K562 (cell line): ENCODE results near the gene RSBN1L. TPM values are rescaled to one million over a fixed set of nuclear protein-coding genes. Genes with fewer than 3 reads are reported as not detected.

Experiments
- BRD9 ChIP-seq: fragments of 450-650 bp; IDR thresholded peaks from 2 replicates; pipeline ENCODE4 v1.6.1; 2018; ENCODE audit warnings: low read depth; ENCODE audit not compliant: partially characterized antibody
- CEBPG ChIP-seq, 3 experiments: fragments of 200-800 bp in 1 of 3; sonication (Bioruptor generic) in 1 of 3; sonication (generic) in 1 of 3; formaldehyde crosslinking in 1 of 3; IDR thresholded peaks in 2 of 3; conservative IDR thresholded peaks in 1 of 3; 2 replicates each; pipeline versions ENCODE4 v1.6.1 to v1.8.0; 2016 to 2022; ENCODE audit warnings: missing compliant biosample characterization in 2 of 3, missing genetic modification characterization in 2 of 3, mild to moderate bottlenecking in 1 of 3, missing genetic modification reagents in 1 of 3
- FOXA3 ChIP-seq, 2 experiments: fragments of 450-650 bp in 1 of 2; sonication (generic) in 1 of 2; formaldehyde crosslinking; IDR thresholded peaks in 1 of 2; conservative IDR thresholded peaks in 1 of 2; 2 replicates each; pipeline versions ENCODE4 v1.4.0 to v1.8.0; 2020 to 2022; ENCODE audit warnings: mild to moderate bottlenecking in 2 of 2, missing genetic modification reagents in 1 of 2
- FOXK2 ChIP-seq, 2 experiments: fragments of 450-650 bp; IDR thresholded peaks in 1 of 2; conservative IDR thresholded peaks in 1 of 2; 2 replicates each; pipeline ENCODE4 v1.6.1; 2016; ENCODE audit warnings: low read depth in 2 of 2, mild to moderate bottlenecking in 1 of 2
- GABPB1 ChIP-seq: sonication (generic); formaldehyde crosslinking; IDR thresholded peaks from 2 replicates; pipeline ENCODE4 v1.8.0; 2022; ENCODE audit warnings: mild to moderate bottlenecking, missing genetic modification reagents
- HLTF ChIP-seq: fragments of 450-650 bp; IDR thresholded peaks from 2 replicates; pipeline ENCODE4 v1.6.1; 2016
- JUND ChIP-seq, 2 experiments: IDR thresholded peaks; 2 replicates in 1 of 2; 3 replicates in 1 of 2; pipeline ENCODE4 v1.6.1; 2011; ENCODE audit warnings: borderline replicate concordance in 2 of 2, low read depth in 2 of 2, low read length in 2 of 2, improper control_type of control experiment in 1 of 2, missing biosample characterization in 1 of 2, missing genetic modification characterization in 1 of 2, missing genetic modification reagents in 1 of 2
- NCOA4 ChIP-seq: fragments of 450-650 bp; IDR thresholded peaks from 2 replicates; pipeline ENCODE4 v1.6.1; 2018; ENCODE audit warnings: mild to moderate bottlenecking; ENCODE audit not compliant: partially characterized antibody
- NRF1 ChIP-seq, 2 experiments: fragments of 450-650 bp; IDR thresholded peaks in 1 of 2; conservative IDR thresholded peaks in 1 of 2; 2 replicates each; pipeline ENCODE4 v1.6.1; 2014; ENCODE audit warnings: mild to moderate bottlenecking in 2 of 2
- PML ChIP-seq: IDR thresholded peaks from 2 replicates; pipeline ENCODE4 v1.6.1; 2012; ENCODE audit warnings: low read length, inconsistent platforms
- PTTG1 ChIP-seq: fragments of 450-650 bp; IDR thresholded peaks from 2 replicates; pipeline ENCODE4 v1.6.1; 2016; ENCODE audit warnings: low read depth, mild to moderate bottlenecking, missing genetic modification characterization, missing compliant biosample characterization
- RAD21 ChIP-seq, 2 experiments: fragments of 250-450 bp in 1 of 2; fragments of 450-650 bp in 1 of 2; sonication (Bioruptor Pico) in 1 of 2; formaldehyde crosslinking in 1 of 2; IDR thresholded peaks in 1 of 2; conservative IDR thresholded peaks in 1 of 2; 2 replicates each; pipeline versions ENCODE4 v1.4.0 to v1.8.0; 2020 to 2022; ENCODE audit warnings: mild to moderate bottlenecking in 2 of 2, moderate library complexity in 1 of 2
- SIN3B ChIP-seq: fragments of 450-650 bp; IDR thresholded peaks from 2 replicates; pipeline ENCODE4 v1.6.1; 2017; ENCODE audit warnings: low read depth, mild to moderate bottlenecking, moderate library complexity
- SRSF3 ChIP-seq: fragments of 200-400 bp; formaldehyde crosslinking; IDR thresholded peaks from 2 replicates; pipeline ENCODE4 v1.6.1; 2016; ENCODE audit warnings: mild to moderate bottlenecking, low read length, moderate library complexity; ENCODE audit not compliant: insufficient read depth
- ZNF311 ChIP-seq: fragments of 250-450 bp; sonication (Bioruptor Pico); IDR thresholded peaks from 2 replicates; pipeline ENCODE4 v1.4.0; 2020; ENCODE audit warnings: mild to moderate bottlenecking, moderate library complexity
- polyA plus RNA-seq, 8 experiments: library from polyadenylated mRNA; depleted of rRNA in 4 of 8; stranded (reverse) in 5 of 8; unstranded in 3 of 8; fragments of >200 nt; fragmentation: Nextera tagmentation in 2 of 8; fragmentation: Illumina TruSeq in 1 of 8; extraction: Ambion mirVana in 2 of 8; extraction: Trizol in 1 of 8; gene quantifications; 2 replicates each; pipeline versions ENCODE4 v1.2.1 to v1.2.3, GENCODE V29; 2011 to 2014; ENCODE audit warnings: inconsistent platforms in 1 of 8, missing spikeins in 1 of 8
- total RNA-seq, 7 experiments: library from RNA; depleted of rRNA in 6 of 7; stranded (reverse); fragments of >200 nt in 6 of 7; fragmentation: Illumina TruSeq in 2 of 7; extraction: Trizol in 2 of 7; gene quantifications; 2 replicates each; pipeline versions ENCODE4 v1.2.1 to v1.2.3, GENCODE V29; 2011 to 2021; ENCODE audit warnings: low replicate concordance in 1 of 7
- TF ChIP-seq, protein P1 (sequence below): fragments of 450-650 bp; conservative IDR thresholded peaks from 2 replicates; pipeline ENCODE4 v1.6.1; 2016; ENCODE audit warnings: missing genetic modification characterization, low read depth, mild to moderate bottlenecking, missing compliant biosample characterization, moderate library complexity
- TF ChIP-seq, protein P2 (sequence below): IDR thresholded peaks from 2 replicates; pipeline ENCODE4 v1.6.1; 2016; ENCODE audit warnings: missing genetic modification characterization, missing compliant biosample characterization
- TF ChIP-seq, protein P3 (sequence below): fragments of 250-450 bp; sonication (Bioruptor Pico); IDR thresholded peaks from 2 replicates; pipeline ENCODE4 v1.9.0; 2021; ENCODE audit warnings: mild to moderate bottlenecking
- TF ChIP-seq, protein P4 (sequence below): sonication (generic); formaldehyde crosslinking; IDR thresholded peaks from 2 replicates; pipeline ENCODE4 v1.8.1; 2023; ENCODE audit warnings: missing genetic modification reagents, mild to moderate bottlenecking, borderline replicate concordance

RSBN1L gene
- total and polyA plus RNA-seq, 9 of the 15 experiments (the other 6 are each of a cell fraction or from before 2014, with no cell fraction given) = 6.2 to 35.2 (median 20.1) TPM

GRCh38 chr7:77800158-77800557 is 103.9 kb downstream of the RSBN1L start (continued):
- TF ChIP-seq, protein P1, sequence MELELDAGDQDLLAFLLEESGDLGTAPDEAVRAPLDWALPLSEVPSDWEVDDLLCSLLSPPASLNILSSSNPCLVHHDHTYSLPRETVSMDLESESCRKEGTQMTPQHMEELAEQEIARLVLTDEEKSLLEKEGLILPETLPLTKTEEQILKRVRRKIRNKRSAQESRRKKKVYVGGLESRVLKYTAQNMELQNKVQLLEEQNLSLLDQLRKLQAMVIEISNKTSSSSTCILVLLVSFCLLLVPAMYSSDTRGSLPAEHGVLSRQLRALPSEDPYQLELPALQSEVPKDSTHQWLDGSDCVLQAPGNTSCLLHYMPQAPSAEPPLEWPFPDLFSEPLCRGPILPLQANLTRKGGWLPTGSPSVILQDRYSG (tag) = no peak
- TF ChIP-seq JUND (IDR thresholded peaks at IDR 0.05; ENCODE audit: borderline replicate concordance, low read depth, low read length) (peak; percentile 57), JUND (tag; IDR thresholded peaks at IDR 0.05; ENCODE audit: borderline replicate concordance, low read depth, low read length) (no peak; the same call in 2 of the 3 replicates), FOXK2 (conservative IDR thresholded peaks at IDR 0.05 in 1 of 2, IDR thresholded peaks at IDR 0.05 in 1 of 2; ENCODE audit: low read depth in 2 of 2) (peak; percentile 46 to 51; a peak in 2 of 4 replicates), SIN3B (no peak), PTTG1 (tag) (no peak), NRF1 (conservative IDR thresholded peaks at IDR 0.05 in 1 of 2, IDR thresholded peaks at IDR 0.05 in 1 of 2) (no peak), NCOA4 (no peak), FOXA3 (CRISPR knock-in tag; conservative IDR thresholded peaks at IDR 0.05 in 1 of 2, IDR thresholded peaks at IDR 0.05 in 1 of 2) (0 out of 4 replicates have a peak, but pooled peaks of 1 of the 2 experiments have one; percentile 30), RAD21 (CRISPR knock-in tag; conservative IDR thresholded peaks at IDR 0.05 in 1 of 2, IDR thresholded peaks at IDR 0.05 in 1 of 2) (peak in 1 of 2 experiments; percentile 40; a peak in 3 of 4 replicates), PML (no peak), SRSF3 (no peak), HLTF (no peak), BRD9 (peak; percentile 26), GABPB1 (no peak), CEBPG (CRISPR knock-in tag; IDR thresholded peaks at IDR 0.05) (no peak), CEBPG (tag; conservative IDR thresholded peaks at IDR 0.05 in 1 of 2, IDR thresholded peaks at IDR 0.05 in 1 of 2) (no peak), ZNF311 (CRISPR knock-in tag) (no peak)
- TF ChIP-seq, protein P2, sequence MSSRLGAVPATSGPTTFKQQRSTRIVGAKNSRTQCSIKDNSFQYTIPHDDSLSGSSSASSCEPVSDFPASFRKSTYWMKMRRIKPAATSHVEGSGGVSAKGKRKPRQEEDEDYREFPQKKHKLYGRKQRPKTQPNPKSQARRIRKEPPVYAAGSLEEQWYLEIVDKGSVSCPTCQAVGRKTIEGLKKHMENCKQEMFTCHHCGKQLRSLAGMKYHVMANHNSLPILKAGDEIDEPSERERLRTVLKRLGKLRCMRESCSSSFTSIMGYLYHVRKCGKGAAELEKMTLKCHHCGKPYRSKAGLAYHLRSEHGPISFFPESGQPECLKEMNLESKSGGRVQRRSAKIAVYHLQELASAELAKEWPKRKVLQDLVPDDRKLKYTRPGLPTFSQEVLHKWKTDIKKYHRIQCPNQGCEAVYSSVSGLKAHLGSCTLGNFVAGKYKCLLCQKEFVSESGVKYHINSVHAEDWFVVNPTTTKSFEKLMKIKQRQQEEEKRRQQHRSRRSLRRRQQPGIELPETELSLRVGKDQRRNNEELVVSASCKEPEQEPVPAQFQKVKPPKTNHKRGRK (tag) = 0 out of 2 replicates have a peak, but pooled peaks have one; percentile 9
- TF ChIP-seq, protein P3, sequence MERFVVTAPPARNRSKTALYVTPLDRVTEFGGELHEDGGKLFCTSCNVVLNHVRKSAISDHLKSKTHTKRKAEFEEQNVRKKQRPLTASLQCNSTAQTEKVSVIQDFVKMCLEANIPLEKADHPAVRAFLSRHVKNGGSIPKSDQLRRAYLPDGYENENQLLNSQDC (CRISPR knock-in tag) = no peak
- TF ChIP-seq, protein P4, sequence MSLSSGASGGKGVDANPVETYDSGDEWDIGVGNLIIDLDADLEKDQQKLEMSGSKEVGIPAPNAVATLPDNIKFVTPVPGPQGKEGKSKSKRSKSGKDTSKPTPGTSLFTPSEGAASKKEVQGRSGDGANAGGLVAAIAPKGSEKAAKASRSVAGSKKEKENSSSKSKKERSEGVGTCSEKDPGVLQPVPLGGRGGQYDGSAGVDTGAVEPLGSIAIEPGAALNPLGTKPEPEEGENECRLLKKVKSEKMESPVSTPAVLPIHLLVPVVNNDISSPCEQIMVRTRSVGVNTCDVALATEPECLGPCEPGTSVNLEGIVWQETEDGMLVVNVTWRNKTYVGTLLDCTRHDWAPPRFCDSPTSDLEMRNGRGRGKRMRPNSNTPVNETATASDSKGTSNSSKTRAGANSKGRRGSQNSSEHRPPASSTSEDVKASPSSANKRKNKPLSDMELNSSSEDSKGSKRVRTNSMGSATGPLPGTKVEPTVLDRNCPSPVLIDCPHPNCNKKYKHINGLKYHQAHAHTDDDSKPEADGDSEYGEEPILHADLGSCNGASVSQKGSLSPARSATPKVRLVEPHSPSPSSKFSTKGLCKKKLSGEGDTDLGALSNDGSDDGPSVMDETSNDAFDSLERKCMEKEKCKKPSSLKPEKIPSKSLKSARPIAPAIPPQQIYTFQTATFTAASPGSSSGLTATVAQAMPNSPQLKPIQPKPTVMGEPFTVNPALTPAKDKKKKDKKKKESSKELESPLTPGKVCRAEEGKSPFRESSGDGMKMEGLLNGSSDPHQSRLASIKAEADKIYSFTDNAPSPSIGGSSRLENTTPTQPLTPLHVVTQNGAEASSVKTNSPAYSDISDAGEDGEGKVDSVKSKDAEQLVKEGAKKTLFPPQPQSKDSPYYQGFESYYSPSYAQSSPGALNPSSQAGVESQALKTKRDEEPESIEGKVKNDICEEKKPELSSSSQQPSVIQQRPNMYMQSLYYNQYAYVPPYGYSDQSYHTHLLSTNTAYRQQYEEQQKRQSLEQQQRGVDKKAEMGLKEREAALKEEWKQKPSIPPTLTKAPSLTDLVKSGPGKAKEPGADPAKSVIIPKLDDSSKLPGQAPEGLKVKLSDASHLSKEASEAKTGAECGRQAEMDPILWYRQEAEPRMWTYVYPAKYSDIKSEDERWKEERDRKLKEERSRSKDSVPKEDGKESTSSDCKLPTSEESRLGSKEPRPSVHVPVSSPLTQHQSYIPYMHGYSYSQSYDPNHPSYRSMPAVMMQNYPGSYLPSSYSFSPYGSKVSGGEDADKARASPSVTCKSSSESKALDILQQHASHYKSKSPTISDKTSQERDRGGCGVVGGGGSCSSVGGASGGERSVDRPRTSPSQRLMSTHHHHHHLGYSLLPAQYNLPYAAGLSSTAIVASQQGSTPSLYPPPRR = no peak
